ENCODE data around the gene CERS5.
A peak's percentile ranks its signal among the peaks of the same experiment; 100 is the strongest.

Gene CERS5

GRCh38 chr12:50121641-50122040 lies 45.5 kb downstream of the CERS5 start:
- Histone ChIP-seq H3K36me3 (ENCODE audit: insufficient read depth, low read length) (peaks cover 33% of the 10 kb centered on the region), H3K9ac (ENCODE audit: low read depth, low read length) (no peak overlapping the region), H3K4me1 (ENCODE audit: control insufficient read depth, insufficient read depth, low read length) (no peaks in the 10 kb centered on the region), H3K9me3 (replicated peaks; ENCODE audit: low read length) (no peaks in the 10 kb centered on the region), H3K27me3 (ENCODE audit: control insufficient read depth, insufficient read depth, low read length) (no peaks in the 10 kb centered on the region), H3K4me3 (ENCODE audit: low read length) (no peak overlapping the region), H3K4me2 (ENCODE audit: low read length) (no peak overlapping the region)

GRCh38 chr12:50120953-50121352 lies 46.2 kb downstream of the CERS5 start:
- Histone ChIP-seq H3K9ac (ENCODE audit: low read depth, low read length) (no peak overlapping the region), H3K4me2 (ENCODE audit: low read length) (no peak overlapping the region), H3K27me3 (ENCODE audit: control insufficient read depth, insufficient read depth, low read length) (no peaks in the 10 kb centered on the region), H3K4me3 (ENCODE audit: low read length) (no peak overlapping the region), H3K36me3 (ENCODE audit: insufficient read depth, low read length) (peaks cover 34% of the 10 kb centered on the region), H3K4me1 (ENCODE audit: control insufficient read depth, insufficient read depth, low read length) (no peaks in the 10 kb centered on the region), H3K9me3 (replicated peaks; ENCODE audit: low read length) (no peaks in the 10 kb centered on the region)

- Histone ChIP-seq H3K36me3 (ENCODE audit: insufficient read depth, low read length) (peaks cover 33% of the 10 kb centered on the region), H3K9ac (ENCODE audit: low read depth, low read length) (no peak overlapping the region), H3K4me2 (ENCODE audit: low read length) (no peak overlapping the region), H3K27me3 (ENCODE audit: control insufficient read depth, insufficient read depth, low read length) (no peaks in the 10 kb centered on the region), H3K4me3 (ENCODE audit: low read length) (no peak overlapping the region), H3K4me1 (ENCODE audit: control insufficient read depth, insufficient read depth, low read length) (no peaks in the 10 kb centered on the region), H3K9me3 (replicated peaks; ENCODE audit: low read length) (no peaks in the 10 kb centered on the region)
These were observed 46.6 kb downstream of the CERS5 start for GRCh38 chr12:50120521-50120920.

GRCh38 chr12:50119387-50119786 lies 47.8 kb downstream of the CERS5 start:
- Histone ChIP-seq H3K4me2 (ENCODE audit: low read length) (no peak overlapping the region), H3K36me3 (ENCODE audit: insufficient read depth, low read length) (peaks cover 28% of the 10 kb centered on the region), H3K27me3 (ENCODE audit: control insufficient read depth, insufficient read depth, low read length) (no peaks in the 10 kb centered on the region), H3K9ac (ENCODE audit: low read depth, low read length) (no peak overlapping the region), H3K9me3 (replicated peaks; ENCODE audit: low read length) (no peaks in the 10 kb centered on the region), H3K4me3 (ENCODE audit: low read length) (no peak overlapping the region), H3K4me1 (ENCODE audit: control insufficient read depth, insufficient read depth, low read length) (no peaks in the 10 kb centered on the region)

- Histone ChIP-seq H3K36me3 (ENCODE audit: insufficient read depth, low read length) (peaks cover 20% of the 10 kb centered on the region), H3K4me3 (ENCODE audit: low read length) (no peak overlapping the region), H3K9me3 (replicated peaks; ENCODE audit: low read length) (no peaks in the 10 kb centered on the region), H3K9ac (ENCODE audit: low read depth, low read length) (no peak overlapping the region), H3K27me3 (ENCODE audit: control insufficient read depth, insufficient read depth, low read length) (no peaks in the 10 kb centered on the region), H3K4me2 (ENCODE audit: low read length) (no peak overlapping the region), H3K4me1 (ENCODE audit: control insufficient read depth, insufficient read depth, low read length) (no peaks in the 10 kb centered on the region)
These were observed 50.0 kb downstream of the CERS5 start for GRCh38 chr12:50117057-50117622.

GRCh38 chr12:50112456-50113218 lies 54.5 kb downstream of the CERS5 start:
- H3K27me3 ChIP-seq (ENCODE audit: control insufficient read depth, insufficient read depth, low read length): no peaks in the 10 kb centered on the region
- H3K4me2 ChIP-seq (ENCODE audit: low read length): peak overlapping the region; percentile 86
- H3K36me3 ChIP-seq (ENCODE audit: insufficient read depth, low read length): peaks cover 3% of the 10 kb centered on the region
- peak overlapping the region; percentile 87 for H3K9ac ChIP-seq (ENCODE audit: low read depth, low read length)
- no peaks in the 10 kb centered on the region for H3K9me3 ChIP-seq (replicated peaks; ENCODE audit: low read length)
- H3K4me1 ChIP-seq (ENCODE audit: control insufficient read depth, insufficient read depth, low read length): peaks cover 18% of the 10 kb centered on the region
- peak overlapping the region; percentile 89 for H3K4me3 ChIP-seq (ENCODE audit: low read length)

GRCh38 chr12:50111693-50112455 lies 55.3 kb downstream of the CERS5 start, which contains the start of gene COX14:
Gene COX14 (plus strand): TSS chr12:50112236. CDS start chr12:50120044, 7,808 bp downstream.
- Histone ChIP-seq H3K36me3 (ENCODE audit: insufficient read depth, low read length) (peaks cover 3% of the 10 kb centered on the region), H3K4me2 (ENCODE audit: low read length) (peak within 1 kb of the TSS; percentile 86), H3K4me3 (ENCODE audit: low read length) (peak within 1 kb of the TSS; percentile 89), H3K9me3 (replicated peaks; ENCODE audit: low read length) (no peaks in the 10 kb centered on the region), H3K27me3 (ENCODE audit: control insufficient read depth, insufficient read depth, low read length) (no peaks in the 10 kb centered on the region), H3K9ac (ENCODE audit: low read depth, low read length) (peak within 1 kb of the TSS; percentile 87), H3K4me1 (ENCODE audit: control insufficient read depth, insufficient read depth, low read length) (peaks cover 18% of the 10 kb centered on the region)

GRCh38 chr12:50111395-50111692 lies 55.8 kb downstream of the CERS5 start:
- Histone ChIP-seq H3K4me2 (ENCODE audit: low read length) (peak overlapping the region; percentile 78), H3K9ac (ENCODE audit: low read depth, low read length) (no peak overlapping the region), H3K36me3 (ENCODE audit: insufficient read depth, low read length) (peaks cover under 1% of the 10 kb centered on the region), H3K27me3 (ENCODE audit: control insufficient read depth, insufficient read depth, low read length) (no peaks in the 10 kb centered on the region), H3K4me3 (ENCODE audit: low read length) (peak overlapping the region; percentile 59), H3K4me1 (ENCODE audit: control insufficient read depth, insufficient read depth, low read length) (peaks cover 18% of the 10 kb centered on the region), H3K9me3 (replicated peaks; ENCODE audit: low read length) (no peaks in the 10 kb centered on the region)

GRCh38 chr12:50110762-50111351 lies 56.3 kb downstream of the CERS5 start:
- peak overlapping the region; percentile 78 for H3K4me2 ChIP-seq (ENCODE audit: low read length)
- peak overlapping the region; percentile 12 for H3K9ac ChIP-seq (ENCODE audit: low read depth, low read length)
- peak overlapping the region; percentile 59 for H3K4me3 ChIP-seq (ENCODE audit: low read length)
- H3K36me3 ChIP-seq (ENCODE audit: insufficient read depth, low read length): no peaks in the 10 kb centered on the region
- H3K4me1 ChIP-seq (ENCODE audit: control insufficient read depth, insufficient read depth, low read length): peaks cover 18% of the 10 kb centered on the region
- H3K9me3 ChIP-seq (replicated peaks; ENCODE audit: low read length): no peaks in the 10 kb centered on the region
- no peaks in the 10 kb centered on the region for H3K27me3 ChIP-seq (ENCODE audit: control insufficient read depth, insufficient read depth, low read length)

GRCh38 chr12:50110127-50110761 lies 56.9 kb downstream of the CERS5 start:
- Histone ChIP-seq H3K9me3 (replicated peaks; ENCODE audit: low read length) (no peaks in the 10 kb centered on the region), H3K4me1 (ENCODE audit: control insufficient read depth, insufficient read depth, low read length) (peaks cover 18% of the 10 kb centered on the region), H3K9ac (ENCODE audit: low read depth, low read length) (peak overlapping the region; percentile 12), H3K4me3 (ENCODE audit: low read length) (no peak overlapping the region), H3K27me3 (ENCODE audit: control insufficient read depth, insufficient read depth, low read length) (peaks cover 2% of the 10 kb centered on the region), H3K4me2 (ENCODE audit: low read length) (peak overlapping the region; percentile 78), H3K36me3 (ENCODE audit: insufficient read depth, low read length) (no peaks in the 10 kb centered on the region)

GRCh38 chr12:50109319-50109718 lies 57.9 kb downstream of the CERS5 start:
- Histone ChIP-seq H3K36me3 (ENCODE audit: insufficient read depth, low read length) (no peaks in the 10 kb centered on the region), H3K4me2 (ENCODE audit: low read length) (no peak overlapping the region), H3K4me3 (ENCODE audit: low read length) (no peak overlapping the region), H3K4me1 (ENCODE audit: control insufficient read depth, insufficient read depth, low read length) (peaks cover 18% of the 10 kb centered on the region), H3K9me3 (replicated peaks; ENCODE audit: low read length) (no peaks in the 10 kb centered on the region), H3K9ac (ENCODE audit: low read depth, low read length) (no peak overlapping the region), H3K27me3 (ENCODE audit: control insufficient read depth, insufficient read depth, low read length) (peaks cover 4% of the 10 kb centered on the region)
